Mesendoderm (in vitro differentiated cells): Measurements from ENCODE around the gene KLF12.

Source experiments
- DNase-seq: peaks from one replicate; pipeline ENCODE4 v3.0.0; 2013
- H2AK5ac ChIP-seq: 2 replicates; pipeline ENCODE4 v1.6.1; 2013; ENCODE audit warnings: low read length, inconsistent platforms
- H2BK120ac ChIP-seq: 2 replicates; pipeline ENCODE4 v1.6.1; 2013; ENCODE audit warnings: low read depth, mild to moderate bottlenecking, low read length, moderate library complexity, mixed read lengths
- H2BK15ac ChIP-seq: replicated peaks from 2 replicates; pipeline ENCODE4 v1.6.1; 2013; ENCODE audit warnings: low read depth, mild to moderate bottlenecking, moderate library complexity
- H2BK5ac ChIP-seq: 2 replicates; pipeline ENCODE4 v1.6.1; 2013; ENCODE audit warnings: low read length, inconsistent platforms
- H3K18ac ChIP-seq: 2 replicates; pipeline ENCODE4 v1.6.1; 2013; ENCODE audit warnings: mild to moderate bottlenecking, low read length, mixed read lengths
- H3K23ac ChIP-seq: one replicate; pipeline ENCODE4 v1.6.1; 2013; ENCODE audit warnings: low read length
- H3K27ac ChIP-seq: 2 replicates; pipeline ENCODE4 v1.5.1; 2013; ENCODE audit warnings: low read depth, mild to moderate bottlenecking, inconsistent platforms, low read length, moderate library complexity
- H3K27me3 ChIP-seq: 2 replicates; pipeline ENCODE4 v1.6.1; 2013; ENCODE audit warnings: low read length, control low read depth, mild to moderate bottlenecking, inconsistent platforms; ENCODE audit not compliant: insufficient read depth, poor library complexity
- H3K36me3 ChIP-seq: 2 replicates; pipeline ENCODE4 v1.6.1; 2013; ENCODE audit warnings: low read length, inconsistent platforms; ENCODE audit not compliant: control insufficient read depth, insufficient read depth
- H3K4ac ChIP-seq: one replicate; pipeline ENCODE4 v1.6.1; 2013; ENCODE audit warnings: low read depth, mild to moderate bottlenecking, low read length, moderate library complexity
- H3K4me1 ChIP-seq: 2 replicates; pipeline ENCODE4 v1.6.1; 2013; ENCODE audit warnings: low read depth, low read length, inconsistent platforms; ENCODE audit not compliant: control insufficient read depth
- H3K4me2 ChIP-seq: 2 replicates; pipeline ENCODE4 v1.6.1; 2013; ENCODE audit warnings: low read length
- H3K4me3 ChIP-seq: 2 replicates; pipeline ENCODE4 v1.5.1; 2013; ENCODE audit warnings: mild to moderate bottlenecking, low read length
- H3K56ac ChIP-seq: one replicate; pipeline ENCODE4 v1.6.1; 2013; ENCODE audit warnings: low read length
- H3K79me1 ChIP-seq: 2 replicates; pipeline ENCODE4 v1.6.1; 2013; ENCODE audit warnings: low read length, inconsistent platforms
- H3K79me2 ChIP-seq: 2 replicates; pipeline ENCODE4 v1.6.1; 2013; ENCODE audit warnings: mild to moderate bottlenecking, low read length; ENCODE audit not compliant: control insufficient read depth, insufficient read depth
- H3K9ac ChIP-seq: 2 replicates; pipeline ENCODE4 v1.6.1; 2013; ENCODE audit warnings: low read length, inconsistent platforms
- H4K5ac ChIP-seq: one replicate; pipeline ENCODE4 v1.6.1; 2013; ENCODE audit warnings: low read length
- H4K8ac ChIP-seq: one replicate; pipeline ENCODE4 v1.6.1; 2013; ENCODE audit warnings: low read depth, mild to moderate bottlenecking, control low read depth, low read length, moderate library complexity
- WGBS: extraction: QIAGEN DNeasy Blood & Tissue Kit; methylation state at CpG from one replicate; pipeline ENCODE4 v1.1.7; 2013; ENCODE audit warnings: low lambda C conversion rate, missing lambda C conversion rate; ENCODE audit not compliant: insufficient coverage; ENCODE audit errors: extremely low coverage; 5-methylcytosine and 5-hydroxymethylcytosine counted together

KLF12 gene

GRCh38 chr13:74144269-74144668 is 10.1 kb upstream of the KLF12 start:
- H3K18ac ChIP-seq: no peak overlapping the region
- H3K79me2 ChIP-seq: no peaks in the 10 kb centered on the region
- H3K23ac ChIP-seq: no peak overlapping the region
- no peak overlapping the region for H3K4me2 ChIP-seq
- no peak overlapping the region for H2AK5ac ChIP-seq
- H2BK5ac ChIP-seq: no peak overlapping the region
- H3K79me1 ChIP-seq: no peaks in the 10 kb centered on the region
- H2BK120ac ChIP-seq: no peak overlapping the region
- no peak for DNase-seq
- no peak overlapping the region for H3K9ac ChIP-seq
- WGBS: no CpG with 5 or more reads among the region's 3 CpGs
- H3K4ac ChIP-seq: no peak overlapping the region
- no peak overlapping the region for H3K27ac ChIP-seq
- no peak overlapping the region for H3K56ac ChIP-seq
- H3K4me3 ChIP-seq: no peak overlapping the region
- H2BK15ac ChIP-seq: no peak overlapping the region
- H4K8ac ChIP-seq: no peak overlapping the region
- H3K36me3 ChIP-seq: no peaks in the 10 kb centered on the region
- no peaks in the 10 kb centered on the region for H3K27me3 ChIP-seq
- H3K4me1 ChIP-seq: no peaks in the 10 kb centered on the region
- H4K5ac ChIP-seq: no peak overlapping the region

- Histone ChIP-seq H3K79me2 (no peaks in the 10 kb centered on the region), H3K4ac (no peak overlapping the region), H2BK15ac (no peak overlapping the region), H4K5ac (no peak overlapping the region), H2AK5ac (no peak overlapping the region), H3K9ac (no peak overlapping the region), H4K8ac (no peak overlapping the region), H3K36me3 (no peaks in the 10 kb centered on the region), H3K4me1 (no peaks in the 10 kb centered on the region), H3K23ac (no peak overlapping the region), H2BK5ac (no peak overlapping the region), H3K4me3 (no peak overlapping the region), H3K27ac (no peak overlapping the region), H2BK120ac (no peak overlapping the region), H3K18ac (no peak overlapping the region), H3K27me3 (peaks cover 2% of the 10 kb centered on the region), H3K56ac (no peak overlapping the region), H3K79me1 (no peaks in the 10 kb centered on the region), H3K4me2 (no peak overlapping the region)
- DNase-seq: no peak
- no CpG with 5 or more reads among the region's 1 CpG for WGBS
Measured at GRCh38 chr13:74142257-74142656, 8.1 kb upstream of the KLF12 start.

DNA sequence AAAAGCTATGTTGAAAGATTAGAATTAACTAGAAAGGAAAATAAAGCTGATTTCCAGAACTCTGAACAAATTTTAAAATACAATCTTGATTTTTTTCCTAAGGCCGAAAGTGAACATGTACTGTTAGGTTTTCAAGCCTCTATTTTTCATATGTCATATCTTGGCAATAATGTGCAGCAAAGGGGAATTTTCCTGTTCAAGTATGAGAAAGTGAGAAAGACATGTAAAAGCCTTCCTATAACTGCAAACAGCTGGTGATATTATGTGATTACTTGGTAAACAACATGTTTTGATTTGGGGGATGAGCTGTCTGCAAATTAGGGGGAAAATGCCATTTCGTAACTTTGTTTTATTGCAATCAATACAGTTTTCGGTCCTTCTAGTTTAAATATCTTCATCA is 4.0 kb upstream of the KLF12 start:
- H3K4ac ChIP-seq: no peak overlapping the region
- no peak overlapping the region for H3K56ac ChIP-seq
- no peak overlapping the region for H3K9ac ChIP-seq
- no peak overlapping the region for H3K27ac ChIP-seq
- no peaks in the 10 kb centered on the region for H3K79me1 ChIP-seq
- peaks cover 2% of the 10 kb centered on the region for H3K27me3 ChIP-seq
- H2BK15ac ChIP-seq: no peak overlapping the region
- H2BK5ac ChIP-seq: no peak overlapping the region
- no peak overlapping the region for H4K5ac ChIP-seq
- H3K79me2 ChIP-seq: no peaks in the 10 kb centered on the region
- no peak overlapping the region for H2BK120ac ChIP-seq
- H3K4me2 ChIP-seq: no peak overlapping the region
- DNase-seq: no peak
- H3K36me3 ChIP-seq: no peaks in the 10 kb centered on the region
- no peaks in the 10 kb centered on the region for H3K4me1 ChIP-seq
- H3K4me3 ChIP-seq: no peak overlapping the region
- WGBS: no CpG with 5 or more reads among the region's 3 CpGs
- H4K8ac ChIP-seq: no peak overlapping the region
- no peak overlapping the region for H2AK5ac ChIP-seq
- no peak overlapping the region for H3K18ac ChIP-seq
- no peak overlapping the region for H3K23ac ChIP-seq

DNA sequence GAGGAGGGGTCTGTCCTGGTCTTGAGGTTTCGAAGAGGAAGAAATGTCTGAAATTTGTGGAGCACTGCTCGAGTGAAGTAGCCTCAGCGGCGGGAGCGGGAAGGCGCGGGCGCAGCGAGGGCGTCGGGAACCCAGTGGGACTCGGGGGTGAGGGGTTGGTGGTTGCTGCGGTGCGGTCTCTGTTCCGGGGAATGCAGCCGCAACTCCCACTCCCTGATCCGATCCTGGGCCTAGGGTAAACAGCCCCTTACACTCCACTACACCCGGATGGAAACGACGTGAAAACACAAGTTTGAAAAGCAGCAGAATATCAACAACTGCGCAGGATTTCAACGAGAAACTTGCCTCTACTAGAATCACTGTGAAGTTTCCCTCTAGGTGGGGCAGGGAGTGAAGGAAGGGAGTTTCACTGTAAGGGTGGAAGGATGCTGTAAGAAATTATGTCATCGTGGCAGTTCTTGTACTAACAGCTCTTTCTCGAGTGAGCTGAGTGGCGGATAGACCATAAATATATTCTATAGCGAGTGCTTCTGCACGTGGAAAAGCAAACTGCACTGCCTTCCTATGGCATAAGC is 2.0 kb upstream of the KLF12 start:
- Histone ChIP-seq H3K4me3 (peak overlapping the region; percentile 71), H3K4me1 (peaks cover 2% of the 10 kb centered on the region), H3K79me2 (peaks cover 10% of the 10 kb centered on the region), H4K5ac (no peak overlapping the region), H3K18ac (peak overlapping the region; percentile 82), H2BK15ac (no peak overlapping the region), H3K36me3 (no peaks in the 10 kb centered on the region), H2AK5ac (no peak overlapping the region), H3K79me1 (peaks cover 6% of the 10 kb centered on the region), H3K27me3 (peaks cover 2% of the 10 kb centered on the region), H3K27ac (peak overlapping the region; percentile 93), H4K8ac (no peak overlapping the region), H3K4ac (peak overlapping the region; percentile 86), H3K23ac (peak overlapping the region; percentile 89), H2BK5ac (peak overlapping the region; percentile 75), H3K4me2 (peak overlapping the region; percentile 88), H3K56ac (peak overlapping the region; percentile 99), H3K9ac (peak overlapping the region; percentile 99), H2BK120ac (no peak overlapping the region)
- no CpG with 5 or more reads among the region's 27 CpGs for WGBS
- DNase-seq: peak; percentile 28

- H2BK5ac ChIP-seq: peak overlapping the region; percentile 75
- peak overlapping the region; percentile 99 for H3K18ac ChIP-seq
- H3K36me3 ChIP-seq: no peaks in the 10 kb centered on the region
- H2BK120ac ChIP-seq: peak overlapping the region; percentile 62
- peak overlapping the region; percentile 99 for H3K9ac ChIP-seq
- peak overlapping the region; percentile 99 for H3K56ac ChIP-seq
- no peak overlapping the region for H2AK5ac ChIP-seq
- peaks cover 7% of the 10 kb centered on the region for H3K79me1 ChIP-seq
- H3K79me2 ChIP-seq: peaks cover 11% of the 10 kb centered on the region
- peak overlapping the region; percentile 89 for H3K23ac ChIP-seq
- no peak overlapping the region for H2BK15ac ChIP-seq
- H4K5ac ChIP-seq: no peak overlapping the region
- peaks cover 2% of the 10 kb centered on the region for H3K4me1 ChIP-seq
- peak overlapping the region; percentile 72 for H3K4me3 ChIP-seq
- WGBS: no CpG with 5 or more reads among the region's 72 CpGs
- H3K27me3 ChIP-seq: peaks cover 2% of the 10 kb centered on the region
- H3K4me2 ChIP-seq: peak overlapping the region; percentile 88
- no peak overlapping the region for H4K8ac ChIP-seq
- H3K27ac ChIP-seq: peak overlapping the region; percentile 93
- DNase-seq: peak; percentile 89
- peak overlapping the region; percentile 99 for H3K4ac ChIP-seq
Measured at GRCh38 chr13:74135326-74136083, 1.3 kb upstream of the KLF12 start.
